ENCODE measurements around the gene PTPRM. TPM values are rescaled to one million over a fixed set of nuclear protein-coding genes. Genes with fewer than 3 reads are reported as not detected.

Gene PTPRM
- total RNA-seq, 1 experiment from 2014 or later = 1.4 TPM

- DNase-seq (ENCODE audit: low spot score) = no peak
Measured at GRCh38 chr18:8274370-8274769, 707.3 kb downstream of the PTPRM start.

GRCh38 chr18:8276406-8276805, 709.3 kb downstream of the PTPRM start:
- DNase-seq (ENCODE audit: low spot score) = no peak

- DNase-seq (ENCODE audit: low spot score) = no peak
Measured at GRCh38 chr18:8277270-8277669, 710.2 kb downstream of the PTPRM start.

- no peak for DNase-seq (ENCODE audit: low spot score)
Measured at GRCh38 chr18:8279346-8279745, 712.2 kb downstream of the PTPRM start.

GRCh38 chr18:8279781-8280330, 712.7 kb downstream of the PTPRM start:
- no peak for DNase-seq (ENCODE audit: low spot score)

- no peak for DNase-seq (ENCODE audit: low spot score)
Measured at GRCh38 chr18:8283891-8284585, 716.9 kb downstream of the PTPRM start.

- no peak for DNase-seq (ENCODE audit: low spot score)
Measured at GRCh38 chr18:8286303-8286702, 719.2 kb downstream of the PTPRM start.

- no peak for DNase-seq (ENCODE audit: low spot score)
Measured at GRCh38 chr18:8287196-8287885, 720.2 kb downstream of the PTPRM start.

GRCh38 chr18:8288472-8289195, 721.5 kb downstream of the PTPRM start:
- DNase-seq (ENCODE audit: low spot score) = no peak

GRCh38 chr18:8290435-8290834, 723.3 kb downstream of the PTPRM start:
- DNase-seq (ENCODE audit: low spot score) = no peak

- no peak for DNase-seq (ENCODE audit: low spot score)
Measured at GRCh38 chr18:8290913-8291312, 723.8 kb downstream of the PTPRM start.

- DNase-seq (ENCODE audit: low spot score) = no peak
Measured at GRCh38 chr18:8293184-8293583, 726.1 kb downstream of the PTPRM start.

- DNase-seq (ENCODE audit: low spot score) = no peak
Measured at GRCh38 chr18:8296886-8297616, 729.9 kb downstream of the PTPRM start.

- no peak for DNase-seq (ENCODE audit: low spot score)
Measured at GRCh38 chr18:8298186-8298585, 731.1 kb downstream of the PTPRM start.

GRCh38 chr18:8299054-8299980, 732.2 kb downstream of the PTPRM start:
- no peak for DNase-seq (ENCODE audit: low spot score)

- DNase-seq (ENCODE audit: low spot score) = no peak
Measured at GRCh38 chr18:8300751-8301410, 733.8 kb downstream of the PTPRM start.

- no peak for DNase-seq (ENCODE audit: low spot score)
Measured at GRCh38 chr18:8301427-8302172, 734.5 kb downstream of the PTPRM start.

GRCh38 chr18:8303151-8303755, 736.1 kb downstream of the PTPRM start:
- DNase-seq (ENCODE audit: low spot score) = no peak

GRCh38 chr18:8307960-8308359, 740.8 kb downstream of the PTPRM start:
- no peak for DNase-seq (ENCODE audit: low spot score)

All from HT-29 (cell line).